HG03095 (cell line): ENCODE results near the gene S1PR2.
A peak's percentile ranks its signal among the peaks of the same experiment; 100 is the strongest.
"Not testable (repeated sequence)": the region's sequence is repeated elsewhere in the genome, so short reads cannot be mapped to it uniquely, and the experiment has no call there.

ENCODE experiments used
- ATAC-seq: cut with Tn5 transposase; IDR thresholded peaks from one replicate; pipeline ENCODE4 v1.9.1; 2021; ENCODE audit warnings: moderate library complexity; ENCODE audit not compliant: unreplicated experiment

S1PR2 gene

GRCh38 chr19:10255358-10255757, 24.2 kb upstream of the S1PR2 start:
- no peak for ATAC-seq

- ATAC-seq, result no peak
These were observed 23.1 kb upstream of the S1PR2 start for GRCh38 chr19:10254244-10254643.

- ATAC-seq, result no peak
These were observed 21.6 kb upstream of the S1PR2 start for GRCh38 chr19:10252707-10253106.

DNA sequence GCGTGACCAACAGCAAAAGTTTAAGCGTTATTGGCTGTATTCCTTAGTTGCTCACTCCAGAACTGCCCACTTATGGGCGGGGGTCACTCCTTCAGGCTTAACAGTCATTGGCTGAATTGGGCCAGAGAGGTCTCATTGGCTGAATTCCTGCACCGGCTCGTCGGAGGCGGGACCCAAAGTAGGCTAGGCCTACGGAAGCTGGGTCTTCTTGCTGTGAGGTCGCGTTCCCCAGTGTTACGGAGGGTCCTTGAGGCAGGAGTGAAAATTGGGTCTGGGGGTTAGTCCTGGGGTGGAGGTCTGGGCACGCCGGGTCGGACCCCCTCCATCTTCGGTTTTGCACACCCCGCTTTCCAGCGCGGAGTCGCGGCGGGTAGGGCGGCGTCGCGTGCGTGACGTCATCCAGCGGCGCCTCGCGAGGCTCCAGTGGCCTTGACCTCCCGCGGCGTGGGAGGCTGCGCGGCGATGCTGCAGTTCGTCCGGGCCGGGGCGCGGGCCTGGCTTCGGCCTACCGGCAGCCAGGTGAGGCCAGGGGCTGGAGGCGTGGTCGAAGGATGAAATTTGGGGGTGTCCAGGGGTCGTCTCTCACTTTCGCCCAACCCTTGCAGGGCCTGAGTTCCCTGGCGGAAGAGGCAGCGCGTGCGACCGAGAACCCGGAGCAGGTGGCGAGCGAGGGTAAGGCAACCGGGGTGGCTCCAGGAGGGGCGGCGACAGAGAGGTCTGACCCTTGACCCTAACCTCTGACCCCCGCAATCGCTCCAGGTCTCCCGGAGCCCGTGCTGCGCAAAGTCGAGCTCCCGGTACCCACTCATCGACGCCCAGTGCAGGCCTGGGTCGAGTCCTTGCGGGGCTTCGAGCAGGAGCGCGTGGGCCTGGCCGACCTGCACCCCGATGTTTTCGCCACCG, 20.9 kb upstream of the S1PR2 start, which contains the start of gene MRPL4:
Gene MRPL4 (plus strand): TSS at position 423 of the 903 bp plus-strand sequence. CDS start 40 bp downstream, at position 463.
- ATAC-seq, result peak; percentile 79

DNA sequence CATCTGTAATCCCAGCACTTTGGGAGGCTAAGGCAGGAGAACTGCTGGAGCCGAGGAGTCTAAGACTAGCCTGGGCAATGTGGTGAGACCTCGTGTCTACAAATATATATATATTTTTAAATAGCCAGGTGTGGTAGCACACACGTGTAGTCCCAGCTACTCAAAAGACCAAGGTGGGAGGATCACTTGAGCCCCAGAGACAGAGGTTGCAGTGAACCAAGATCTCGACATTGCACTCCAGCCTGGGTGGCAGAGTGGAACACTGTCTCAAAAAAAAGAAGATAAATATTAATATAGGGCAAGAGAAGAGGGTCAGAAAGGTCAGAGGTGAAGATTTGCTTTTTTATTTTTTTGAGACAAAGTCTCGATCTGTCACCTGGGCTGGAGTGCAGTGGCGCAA, 15.4 kb upstream of the S1PR2 start:
- ATAC-seq, result no peak

GRCh38 chr19:10245189-10245939, 14.2 kb upstream of the S1PR2 start:
- no peak for ATAC-seq

DNA sequence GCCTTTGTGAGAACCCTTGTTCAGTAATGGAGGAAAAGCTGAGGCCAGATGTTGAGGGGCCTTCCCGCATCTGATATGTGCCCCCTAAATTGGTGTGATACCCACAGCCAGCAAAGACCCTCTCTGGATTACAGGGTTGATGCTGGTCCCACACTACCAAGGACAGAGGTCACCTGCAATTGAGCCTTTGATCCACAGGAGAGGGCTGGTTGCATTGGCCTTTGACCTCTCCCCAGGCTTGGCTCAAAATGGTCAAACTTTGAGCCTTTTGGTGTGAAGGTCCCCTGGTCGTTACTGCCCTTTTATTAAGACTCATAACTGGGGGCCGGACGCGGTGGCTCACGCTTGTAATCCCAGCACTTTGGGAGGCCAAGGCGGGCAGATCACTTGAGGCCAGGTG, 12.5 kb upstream of the S1PR2 start:
- no peak for ATAC-seq

DNA sequence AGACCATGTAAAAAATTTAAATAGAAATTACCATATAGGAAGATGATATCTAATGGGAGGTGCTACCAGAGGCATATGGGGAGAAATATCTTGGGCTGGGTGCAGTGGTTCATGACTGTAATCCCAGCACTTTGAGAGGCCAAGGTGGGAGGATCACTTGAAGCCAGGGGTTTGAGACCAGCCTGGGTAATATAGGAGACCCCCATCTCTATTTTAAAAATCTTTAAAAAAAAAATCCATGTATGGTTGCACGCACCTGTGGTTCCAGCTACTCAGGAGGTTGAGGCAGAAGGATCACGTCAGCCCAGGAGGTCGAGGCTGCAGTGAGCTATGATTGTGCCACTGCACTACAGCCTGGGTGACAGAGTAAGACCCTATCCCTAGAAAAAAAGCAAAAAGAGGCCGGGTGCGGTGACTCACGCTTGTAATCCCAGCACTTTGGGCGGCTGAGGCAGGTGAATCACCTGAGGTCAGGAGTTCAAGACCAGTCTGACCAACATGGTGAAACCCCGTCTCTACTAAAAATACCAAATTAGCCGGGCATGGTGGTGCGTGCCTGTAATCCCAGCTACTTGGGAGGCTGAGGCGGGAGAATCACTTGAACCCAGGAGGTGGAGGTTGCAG, 10.8 kb upstream of the S1PR2 start:
- ATAC-seq, result not testable (repeated sequence)

GRCh38 chr19:10238172-10238783, 7.1 kb upstream of the S1PR2 start:
- no peak for ATAC-seq

GRCh38 chr19:10237702-10238101, 6.6 kb upstream of the S1PR2 start:
- no peak for ATAC-seq

DNA sequence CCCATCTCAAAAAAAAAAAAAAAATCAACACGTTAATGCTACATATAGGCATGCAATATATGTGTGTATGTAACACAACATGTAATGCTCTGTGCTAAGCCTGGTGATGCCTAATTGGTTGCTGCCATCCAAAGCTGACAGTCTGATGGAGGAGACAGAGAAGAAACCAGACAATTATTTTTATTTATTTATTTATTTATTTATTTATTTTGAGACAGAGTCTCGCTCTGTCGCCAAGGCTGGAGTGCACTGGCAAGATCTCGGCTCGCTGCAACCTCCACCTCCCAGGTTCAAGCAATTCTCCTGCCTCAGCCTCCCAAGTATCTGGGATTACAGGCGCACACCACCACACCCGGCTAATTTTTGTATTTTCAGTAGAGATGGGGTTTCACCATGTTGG, 4.3 kb upstream of the S1PR2 start:
- ATAC-seq, result not testable (repeated sequence)

GRCh38 chr19:10235003-10235402, 3.9 kb upstream of the S1PR2 start:
- ATAC-seq, result no peak

- no peak for ATAC-seq
These were observed 2.8 kb upstream of the S1PR2 start for GRCh38 chr19:10233946-10234345.

- ATAC-seq, result no peak
These were observed 589 bp upstream of the S1PR2 start for GRCh38 chr19:10231612-10232228.

GRCh38 chr19:10230173-10230860, 814 bp downstream of the S1PR2 start:
- ATAC-seq, result no peak

DNA sequence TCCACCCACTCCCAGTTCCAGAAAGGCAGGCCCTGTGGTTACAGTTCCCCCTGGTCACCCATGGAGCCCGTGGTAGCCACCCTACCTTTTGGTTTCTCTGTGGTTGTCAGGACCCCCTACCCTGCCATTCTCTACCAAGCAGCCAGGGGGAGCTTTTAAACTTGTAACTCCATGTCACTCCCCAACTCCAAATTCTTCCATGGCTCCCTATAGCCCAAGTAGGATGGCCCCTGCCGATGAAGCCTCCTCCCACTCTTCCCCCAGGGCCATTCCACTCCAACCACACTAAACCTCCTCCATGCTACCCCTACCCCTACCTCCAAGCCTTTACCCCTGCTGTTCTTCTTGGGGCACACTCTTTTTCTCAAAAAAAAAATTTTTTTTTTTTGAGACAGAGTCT, 2.2 kb downstream of the S1PR2 start:
- ATAC-seq, result no peak

DNA sequence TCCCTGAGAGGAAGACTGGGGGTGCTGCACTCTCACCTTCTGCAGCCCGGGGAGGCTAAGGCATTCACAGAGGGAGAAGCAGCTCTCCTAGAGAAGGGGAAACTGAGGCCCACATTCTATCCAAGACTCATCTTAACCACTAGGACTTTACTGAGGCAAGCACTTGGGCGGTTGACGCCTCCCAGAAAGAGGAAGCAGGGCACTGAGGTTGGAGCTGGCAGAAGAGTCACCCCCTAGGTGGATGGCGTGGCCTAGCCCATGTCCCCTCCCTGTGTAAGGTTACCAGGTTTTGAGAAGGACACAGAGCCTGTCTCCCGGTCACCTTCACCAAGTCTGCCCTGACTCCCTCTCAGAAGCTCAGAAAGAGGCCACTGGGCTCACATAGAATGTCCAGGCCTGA, 2.7 kb downstream of the S1PR2 start:
- no peak for ATAC-seq

DNA sequence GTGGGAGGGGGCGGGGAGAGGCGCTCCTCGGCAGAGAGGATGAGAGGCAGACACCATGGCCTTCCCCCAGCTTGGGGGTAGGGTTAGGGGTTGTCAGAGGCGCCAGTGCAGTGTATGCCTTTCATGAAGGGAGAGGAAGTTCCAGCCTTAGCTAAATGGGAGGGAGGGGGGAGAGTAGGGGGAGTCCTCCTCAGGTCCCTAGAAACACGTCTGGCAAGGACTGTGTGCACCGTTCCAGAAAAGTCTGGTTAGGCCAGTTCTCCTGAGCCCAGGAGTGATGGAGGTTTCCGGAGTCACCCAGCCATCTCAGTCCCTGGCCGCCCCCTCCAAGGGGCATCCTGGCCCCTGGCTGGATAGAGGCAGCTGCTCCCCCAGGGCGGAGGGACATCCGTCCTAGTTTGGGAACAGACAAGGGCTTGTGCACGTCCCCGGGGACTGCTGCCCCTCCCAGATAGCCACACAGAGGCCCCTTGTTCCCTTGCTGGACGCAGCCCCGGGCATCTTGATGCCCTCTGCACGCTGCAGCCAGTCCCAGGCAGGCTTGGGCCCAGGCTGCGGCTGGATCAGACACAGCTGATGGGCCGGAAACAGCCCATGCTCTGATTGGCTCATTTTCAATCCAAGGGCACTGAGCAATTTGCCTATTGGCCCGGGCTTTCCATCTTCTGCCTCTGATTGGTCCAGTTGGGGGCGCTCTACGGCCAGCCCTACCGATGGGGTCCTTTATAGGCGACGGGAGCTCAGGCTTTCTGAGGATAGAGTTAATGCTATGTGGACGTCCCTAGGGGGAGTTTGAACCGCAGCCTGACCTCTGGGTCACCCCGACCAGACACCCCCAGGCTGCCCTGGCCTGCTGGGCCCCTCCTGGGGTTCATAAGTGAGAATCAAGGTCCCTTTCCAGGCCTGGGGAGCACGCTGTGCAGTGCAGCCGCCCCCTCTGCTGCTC, 3.8 kb downstream of the S1PR2 start:
- ATAC-seq, result no peak
